ENCODE data around the gene TMEM217.

TMEM217 gene

GRCh38 chr6:37180075-37180474 lies 77.9 kb downstream of the TMEM217 start (continued):
- TF ChIP-seq, protein P1, sequence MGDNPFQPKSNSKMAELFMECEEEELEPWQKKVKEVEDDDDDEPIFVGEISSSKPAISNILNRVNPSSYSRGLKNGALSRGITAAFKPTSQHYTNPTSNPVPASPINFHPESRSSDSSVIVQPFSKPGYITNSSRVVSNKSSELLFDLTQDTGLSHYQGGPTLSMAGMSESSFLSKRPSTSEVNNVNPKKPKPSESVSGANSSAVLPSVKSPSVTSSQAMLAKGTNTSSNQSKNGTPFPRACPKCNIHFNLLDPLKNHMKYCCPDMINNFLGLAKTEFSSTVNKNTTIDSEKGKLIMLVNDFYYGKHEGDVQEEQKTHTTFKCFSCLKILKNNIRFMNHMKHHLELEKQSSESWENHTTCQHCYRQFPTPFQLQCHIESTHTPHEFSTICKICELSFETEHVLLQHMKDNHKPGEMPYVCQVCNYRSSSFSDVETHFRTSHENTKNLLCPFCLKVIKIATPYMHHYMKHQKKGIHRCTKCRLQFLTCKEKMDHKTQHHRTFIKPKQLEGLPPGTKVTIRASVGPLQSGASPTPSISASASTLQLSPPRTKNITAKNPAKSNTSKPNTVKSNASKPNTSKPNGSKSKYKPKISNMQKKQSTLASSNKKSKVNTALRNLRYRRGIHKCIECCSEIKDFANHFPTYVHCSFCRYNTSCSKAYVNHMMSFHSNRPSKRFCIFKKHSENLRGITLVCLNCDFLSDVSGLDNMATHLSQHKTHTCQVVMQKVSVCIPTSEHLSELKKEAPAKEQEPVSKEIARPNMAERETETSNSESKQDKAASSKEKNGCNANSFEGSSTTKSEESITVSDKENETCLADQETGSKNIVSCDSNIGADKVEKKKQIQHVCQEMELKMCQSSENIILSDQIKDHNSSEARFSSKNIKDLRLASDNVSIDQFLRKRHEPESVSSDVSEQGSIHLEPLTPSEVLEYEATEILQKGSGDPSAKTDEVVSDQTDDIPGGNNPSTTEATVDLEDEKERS (tag by site-specific recombination; IDR thresholded peaks at IDR 0.05) = no peak
- TF ChIP-seq ZNF354C (tag by site-specific recombination; IDR thresholded peaks at IDR 0.05; ENCODE audit: borderline replicate concordance, low read depth) = no peak
- TF ChIP-seq ZNF175 (tag by site-specific recombination; IDR thresholded peaks at IDR 0.05) = no peak
- TF ChIP-seq ZNF571 (tag by site-specific recombination; IDR thresholded peaks at IDR 0.05) = no peak
- no peak for TF ChIP-seq ZNF623 (tag by site-specific recombination; IDR thresholded peaks at IDR 0.05)
- no peak for TF ChIP-seq PRDM10 (tag by site-specific recombination; IDR thresholded peaks at IDR 0.05)
- TF ChIP-seq ZNF558 (tag by site-specific recombination; IDR thresholded peaks at IDR 0.05) = no peak
- TF ChIP-seq GFI1B (tag by site-specific recombination; IDR thresholded peaks at IDR 0.05) = no peak
- TF ChIP-seq SCRT2 (tag by site-specific recombination; IDR thresholded peaks at IDR 0.05) = no peak
- TF ChIP-seq ZNF791 (tag by site-specific recombination; IDR thresholded peaks at IDR 0.05) = no peak

DNA sequence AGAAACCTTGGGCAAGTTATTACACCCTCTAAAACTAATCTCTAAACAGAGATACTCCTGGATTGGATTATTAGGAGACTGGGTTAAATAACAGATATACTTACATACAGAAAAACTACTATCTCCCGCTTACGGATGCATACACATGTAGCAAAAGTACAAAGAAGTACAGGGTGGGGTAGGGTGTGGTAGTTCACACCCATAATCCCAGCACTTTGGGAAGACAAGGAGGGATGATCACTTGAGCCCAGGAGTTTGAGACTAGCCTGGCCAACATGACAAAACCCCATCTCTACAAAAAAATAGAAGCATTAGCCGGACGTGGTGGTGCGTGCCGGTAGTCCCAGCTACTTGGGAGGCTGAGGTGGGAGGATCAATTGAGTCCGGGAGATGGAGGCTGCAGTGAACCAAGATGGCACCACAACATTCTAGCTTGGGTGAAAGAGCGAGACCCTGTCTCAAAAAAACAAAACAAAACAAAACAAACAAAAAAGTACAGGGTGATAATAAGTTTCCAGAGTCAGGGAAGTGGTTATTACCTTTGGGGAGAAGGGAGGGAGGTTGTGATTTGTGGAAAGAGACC lies 79.9 kb downstream of the TMEM217 start:
- H3K4me3 ChIP-seq (ENCODE audit: low read depth, low read length) = no peak overlapping the region
- POLR2A ChIA-PET = interaction anchor here (0.6 to 2.0 kb wide), 5 partner anchors 8 to 127 kb away, joined by 3 to 5 read pairs (median 3); no protein-coding TSS in a partner anchor
- H3K27ac ChIP-seq (ENCODE audit: extremely low read depth, low read depth, low read length) = no peak overlapping the region
- H3K9me3 ChIP-seq (ENCODE audit: control insufficient read depth, insufficient read depth, low read depth, low read length) = no peaks in the 10 kb centered on the region
- H3K4me1 ChIP-seq (ENCODE audit: control insufficient read depth, insufficient read depth, low read length) = no peaks in the 10 kb centered on the region
- H3K36me3 ChIP-seq (ENCODE audit: control insufficient read depth in 2 of 2, insufficient read depth in 1 of 2, low read length in 2 of 2) = peaks cover 6 to 27% of the 10 kb centered on the region in 2 experiments; a peak in 1 of 3 replicates
- CTCF ChIA-PET = interaction anchor here (0.7 to 18.8 kb wide), 3 partner anchors 10 to 151 kb away, joined by 3 to 401 read pairs (median 3); no protein-coding TSS in a partner anchor
- TF ChIP-seq SCRT1 (tag by site-specific recombination; IDR thresholded peaks at IDR 0.05; ENCODE audit: borderline replicate concordance) (no peak), KLF1 (tag by site-specific recombination; IDR thresholded peaks at IDR 0.05) (peak; percentile 83)

DNA sequence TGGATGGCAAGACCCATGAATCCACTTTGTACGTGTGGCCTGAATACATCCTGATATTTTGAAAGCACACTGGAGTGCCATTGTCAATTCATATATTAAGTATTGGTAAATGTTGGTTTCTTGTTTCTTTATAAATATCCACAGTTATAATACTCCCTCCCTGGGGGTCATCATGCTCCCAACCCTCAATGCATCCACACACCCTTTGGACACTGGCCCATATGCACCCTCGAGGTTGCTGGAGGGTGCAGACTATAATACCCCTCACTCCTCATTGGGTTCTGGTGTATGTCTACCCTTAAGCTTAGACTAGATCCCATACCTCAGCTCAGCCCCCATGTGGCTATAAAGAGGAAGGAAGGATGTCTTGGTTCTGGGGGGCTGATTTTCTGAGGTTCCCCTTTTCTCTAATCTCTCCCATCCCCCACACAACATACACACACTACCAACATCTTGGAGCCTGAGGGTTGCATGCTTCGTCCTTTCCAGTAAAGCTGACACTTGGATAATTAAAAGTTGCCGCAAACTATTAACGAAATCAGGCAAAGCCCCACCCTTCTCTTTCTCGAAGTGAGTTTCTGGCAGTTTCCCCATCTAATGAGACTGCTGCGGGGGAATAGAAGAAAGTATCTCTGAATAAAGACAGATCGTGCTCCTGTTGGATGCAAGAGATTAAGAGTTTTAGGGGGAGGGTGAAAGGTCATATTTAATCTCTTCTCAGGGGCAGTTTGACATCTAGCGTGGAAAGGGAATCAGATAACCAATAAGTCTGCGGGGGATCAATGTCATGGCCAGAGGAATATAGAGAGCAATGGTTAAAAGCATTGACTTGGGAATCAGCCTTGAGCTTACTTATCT lies 80.6 kb downstream of the TMEM217 start:
- Histone ChIP-seq H3K27ac (ENCODE audit: extremely low read depth, low read depth, low read length) (no peak overlapping the region), H3K36me3 (ENCODE audit: control insufficient read depth in 2 of 2, insufficient read depth in 1 of 2, low read length in 2 of 2) (peaks cover 6 to 34% of the 10 kb centered on the region in 2 experiments; a peak in 1 of 3 replicates), H3K4me1 (ENCODE audit: control insufficient read depth, insufficient read depth, low read length) (no peaks in the 10 kb centered on the region), H3K4me3 (ENCODE audit: low read depth, low read length) (no peak overlapping the region), H3K9me3 (ENCODE audit: control insufficient read depth, insufficient read depth, low read depth, low read length) (no peaks in the 10 kb centered on the region)
- CTCF ChIA-PET = interaction anchor here (0.7 to 18.8 kb wide), 6 partner anchors 10 to 150 kb away, joined by 3 to 401 read pairs (median 4); no protein-coding TSS in a partner anchor
- POLR2A ChIA-PET = interaction anchor here (0.6 to 2.0 kb wide), 5 partner anchors 9 to 127 kb away, joined by 3 to 5 read pairs (median 4); no protein-coding TSS in a partner anchor
- TF ChIP-seq SETDB1 (IDR thresholded peaks at IDR 0.05; ENCODE audit: insufficient read length, low read length) (no peak), ZNF16 (tag by site-specific recombination; IDR thresholded peaks at IDR 0.05; ENCODE audit: low read depth) (no peak), ZNF433 (tag by site-specific recombination; IDR thresholded peaks at IDR 0.05; ENCODE audit: low read depth) (no peak), KLF17 (tag by site-specific recombination; IDR thresholded peaks at IDR 0.05) (no peak), KLF7 (tag by site-specific recombination; IDR thresholded peaks at IDR 0.05; ENCODE audit: borderline replicate concordance) (no peak), ZNF223 (tag by site-specific recombination; IDR thresholded peaks at IDR 0.05) (no peak), ZNF140 (tag by site-specific recombination; IDR thresholded peaks at IDR 0.05) (no peak), KLF8 (tag by site-specific recombination; IDR thresholded peaks at IDR 0.05) (no peak), ZNF837 (tag by site-specific recombination; IDR thresholded peaks at IDR 0.05) (no peak), ZNF132 (tag by site-specific recombination; IDR thresholded peaks at IDR 0.05; ENCODE audit: borderline replicate concordance) (no peak), ZNF48 (tag by site-specific recombination; IDR thresholded peaks at IDR 0.05) (no peak)
- TF ChIP-seq, protein P2, sequence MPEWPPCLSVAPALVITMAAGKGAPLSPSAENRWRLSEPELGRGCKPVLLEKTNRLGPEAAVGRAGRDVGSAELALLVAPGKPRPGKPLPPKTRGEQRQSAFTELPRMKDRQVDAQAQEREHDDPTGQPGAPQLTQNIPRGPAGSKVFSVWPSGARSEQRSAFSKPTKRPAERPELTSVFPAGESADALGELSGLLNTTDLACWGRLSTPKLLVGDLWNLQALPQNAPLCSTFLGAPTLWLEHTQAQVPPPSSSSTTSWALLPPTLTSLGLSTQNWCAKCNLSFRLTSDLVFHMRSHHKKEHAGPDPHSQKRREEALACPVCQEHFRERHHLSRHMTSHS (tag by site-specific recombination; IDR thresholded peaks at IDR 0.05) = no peak
